ENCODE data around the gene HLA-A. TPM values are rescaled to one million over a fixed set of nuclear protein-coding genes. Genes with fewer than 3 reads are reported as not detected.
A peak's percentile ranks its signal among the peaks of the same experiment; 100 is the strongest.
"Not testable (repeated sequence)": the region's sequence is repeated elsewhere in the genome, so short reads cannot be mapped to it uniquely, and the experiment has no call there.

HLA-A gene
- total RNA-seq (2014; rRNA removed; shearing (Covaris generic)), result 244 and 284 TPM in 2 replicates

DNA sequence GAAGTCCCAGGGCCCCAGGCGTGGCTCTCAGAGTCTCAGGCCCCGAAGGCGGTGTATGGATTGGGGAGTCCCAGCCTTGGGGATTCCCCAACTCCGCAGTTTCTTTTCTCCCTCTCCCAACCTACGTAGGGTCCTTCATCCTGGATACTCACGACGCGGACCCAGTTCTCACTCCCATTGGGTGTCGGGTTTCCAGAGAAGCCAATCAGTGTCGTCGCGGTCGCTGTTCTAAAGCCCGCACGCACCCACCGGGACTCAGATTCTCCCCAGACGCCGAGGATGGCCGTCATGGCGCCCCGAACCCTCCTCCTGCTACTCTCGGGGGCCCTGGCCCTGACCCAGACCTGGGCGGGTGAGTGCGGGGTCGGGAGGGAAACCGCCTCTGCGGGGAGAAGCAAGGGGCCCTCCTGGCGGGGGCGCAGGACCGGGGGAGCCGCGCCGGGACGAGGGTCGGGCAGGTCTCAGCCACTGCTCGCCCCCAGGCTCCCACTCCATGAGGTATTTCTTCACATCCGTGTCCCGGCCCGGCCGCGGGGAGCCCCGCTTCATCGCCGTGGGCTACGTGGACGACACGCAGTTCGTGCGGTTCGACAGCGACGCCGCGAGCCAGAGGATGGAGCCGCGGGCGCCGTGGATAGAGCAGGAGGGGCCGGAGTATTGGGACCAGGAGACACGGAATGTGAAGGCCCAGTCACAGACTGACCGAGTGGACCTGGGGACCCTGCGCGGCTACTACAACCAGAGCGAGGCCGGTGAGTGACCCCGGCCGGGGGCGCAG lies at the start of gene HLA-A:
TSS of gene HLA-A (plus strand) at position 258 of the 778 bp plus-strand sequence. CDS start at position 280, 22 bp downstream.
- DNase-seq (ENCODE audit: low spot score), result peak; percentile 93

DNA sequence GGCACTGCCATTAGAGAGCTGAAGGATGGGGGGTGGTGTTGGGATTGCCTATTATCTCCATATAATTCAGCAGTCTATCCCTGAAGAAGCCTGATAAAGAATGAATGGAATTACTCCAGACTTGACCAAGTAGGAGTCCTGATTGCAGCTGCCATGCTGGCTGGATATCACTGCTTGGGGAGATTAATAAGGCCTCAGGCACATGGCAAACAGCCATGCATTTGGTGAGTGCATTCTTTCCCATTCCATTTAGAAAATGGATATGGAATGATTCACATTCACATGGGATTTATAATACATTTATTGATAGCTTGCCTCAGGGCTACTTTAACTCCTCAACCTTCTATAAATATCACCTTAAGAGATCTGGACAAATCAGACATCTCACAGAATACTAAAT lies 49.6 kb upstream of the HLA-A start:
- DNase-seq (ENCODE audit: low spot score), result no peak

DNA sequence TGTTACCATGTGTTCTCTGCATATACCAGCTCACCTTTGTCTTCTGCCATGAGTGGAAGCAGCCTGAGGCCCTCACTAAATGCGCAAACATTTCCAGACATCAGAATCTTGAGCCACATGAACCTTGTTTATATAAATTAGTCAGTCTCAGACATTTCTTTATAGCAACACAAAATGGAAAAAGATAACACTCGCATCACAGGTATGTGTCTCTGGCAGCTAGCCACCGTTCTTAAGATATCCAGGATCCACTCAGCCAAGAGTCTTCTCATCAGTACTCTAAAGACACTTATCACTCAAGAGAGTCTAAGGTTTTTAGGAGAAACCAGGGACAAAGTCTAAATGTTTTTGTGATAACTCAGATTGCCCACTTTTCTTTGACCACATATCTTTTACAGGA lies 43.1 kb upstream of the HLA-A start:
- no peak for DNase-seq (ENCODE audit: low spot score)

DNA sequence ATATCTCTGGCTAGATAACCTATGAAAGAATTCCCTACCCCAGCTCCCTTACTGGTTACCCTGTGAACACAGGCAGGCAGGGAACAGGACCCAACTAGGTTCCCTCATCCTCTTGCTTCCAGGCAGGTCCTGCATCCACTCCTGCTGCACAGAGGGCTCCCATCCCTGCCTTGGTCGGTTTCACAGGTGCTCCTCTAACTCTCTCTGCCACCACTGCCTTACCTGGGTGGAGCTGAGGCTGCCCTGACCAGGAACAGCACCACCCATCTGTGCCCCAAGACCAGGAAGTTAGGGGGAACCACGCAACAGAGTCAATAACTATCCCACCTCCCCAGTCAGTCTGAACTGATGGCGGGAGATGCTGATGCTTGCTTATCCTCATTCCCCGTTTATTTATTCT lies 37.0 kb upstream of the HLA-A start:
- DNase-seq (ENCODE audit: low spot score), result no peak

DNA sequence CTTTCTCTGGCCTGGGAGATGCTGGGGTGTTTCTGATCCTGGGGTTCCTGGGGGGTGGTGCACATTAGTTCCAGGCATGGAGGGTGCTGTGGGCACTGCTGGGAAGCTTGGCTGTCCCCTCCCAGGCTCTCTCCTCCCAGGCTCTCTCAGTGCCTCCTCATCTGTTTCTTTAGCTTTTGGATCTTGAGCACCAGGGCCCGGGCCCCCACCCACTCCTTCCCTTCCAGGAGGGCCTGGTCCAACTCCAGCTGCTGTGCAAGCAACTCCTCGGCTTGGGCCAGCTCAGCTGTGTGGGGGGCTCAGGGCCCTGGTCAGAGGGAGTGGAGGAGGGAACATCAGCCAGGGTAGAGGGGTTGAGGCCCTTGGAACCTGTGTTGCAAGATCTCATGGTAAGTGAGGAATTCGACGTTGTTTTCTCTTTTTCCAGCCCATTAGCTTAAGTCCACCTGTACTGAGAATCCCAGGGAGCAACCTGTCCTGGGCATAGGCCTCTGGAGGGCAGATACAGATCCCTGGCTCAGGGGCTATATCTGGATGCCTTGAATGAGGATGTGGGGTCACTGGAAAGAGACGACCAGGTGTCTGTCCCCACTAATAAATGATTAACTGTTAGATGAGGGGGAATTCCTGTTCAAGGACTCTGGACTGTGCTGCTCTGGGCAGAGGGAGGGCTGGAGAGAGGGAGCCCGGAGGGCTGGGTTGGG lies 34.5 kb upstream of the HLA-A start:
- DNase-seq (ENCODE audit: low spot score), result no peak

DNA sequence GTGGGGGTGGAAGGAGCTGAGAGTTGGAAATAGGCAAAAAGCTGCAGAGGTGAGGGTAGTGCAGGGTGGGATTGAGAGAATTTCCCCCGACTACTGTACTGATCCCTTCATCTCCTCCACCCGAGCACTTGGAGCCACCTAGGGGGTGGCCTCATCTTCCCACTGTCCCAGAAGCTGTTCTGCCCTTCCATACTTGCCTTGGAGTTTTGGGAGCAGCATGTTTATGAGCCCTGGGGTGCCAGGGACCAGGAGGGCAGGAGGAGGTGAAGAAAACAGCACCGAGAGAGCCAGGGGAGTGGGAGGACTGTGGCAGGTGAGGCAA lies 34.0 kb upstream of the HLA-A start:
- DNase-seq (ENCODE audit: low spot score), result no peak

DNA sequence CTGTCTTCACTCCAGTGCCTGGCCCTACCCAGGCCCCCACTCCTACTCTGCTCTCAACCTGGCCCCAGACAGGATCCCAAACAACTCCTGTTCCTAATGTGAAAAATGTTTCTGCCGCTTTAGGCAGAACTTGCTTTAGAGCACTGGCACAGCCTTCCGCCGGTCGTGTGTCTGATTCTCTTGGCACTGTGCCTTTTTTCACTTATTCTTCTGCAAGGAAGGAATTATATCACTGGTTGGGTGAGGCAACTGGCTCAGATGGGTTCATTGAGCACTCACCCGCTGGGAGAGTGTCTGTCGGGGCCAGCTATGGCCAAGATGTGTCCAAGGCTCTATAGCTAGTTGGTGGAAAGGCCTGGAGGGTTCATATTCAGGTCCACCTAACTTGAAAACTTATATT lies 33.6 kb upstream of the HLA-A start:
- DNase-seq (ENCODE audit: low spot score), result no peak

DNA sequence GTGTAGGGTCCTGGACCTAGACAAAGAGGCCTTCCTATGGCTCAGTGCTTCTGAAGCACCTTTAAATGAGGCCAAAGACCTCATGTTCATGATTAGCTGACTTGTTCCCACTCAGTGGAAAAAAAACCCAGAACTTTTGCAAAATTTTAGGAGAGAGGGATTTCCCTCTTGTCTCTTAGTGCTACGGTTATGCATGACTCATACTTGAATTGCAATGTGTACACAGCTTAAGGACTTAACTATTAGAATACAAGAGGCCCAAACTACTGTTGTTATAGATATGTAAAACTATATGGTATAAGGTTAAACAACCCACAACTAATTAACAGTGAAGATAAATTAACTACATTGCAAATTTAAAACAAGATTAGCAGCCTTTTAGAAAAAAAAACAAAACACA lies 32.3 kb upstream of the HLA-A start:
- DNase-seq (ENCODE audit: low spot score), result peak; percentile 5

DNA sequence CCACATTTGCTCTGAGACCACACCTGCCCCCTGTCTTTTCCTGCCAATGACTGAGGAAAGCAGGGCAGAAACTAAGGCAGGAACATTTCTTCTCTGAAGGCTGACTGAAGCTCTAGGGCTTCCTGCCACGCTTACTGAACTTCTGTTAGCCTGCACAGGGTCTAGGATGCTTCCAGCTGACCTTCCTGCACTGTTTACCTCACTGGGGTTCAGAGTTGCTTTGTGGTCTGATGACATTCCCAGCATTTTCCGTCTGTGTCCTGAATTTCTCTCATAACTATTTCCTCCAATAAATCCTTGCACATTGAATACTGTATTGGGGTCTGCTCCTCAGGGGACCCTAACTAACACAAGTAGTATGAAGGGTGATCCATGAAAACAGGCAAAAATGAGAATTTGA lies 29.5 kb upstream of the HLA-A start:
- DNase-seq (ENCODE audit: low spot score), result no peak

DNA sequence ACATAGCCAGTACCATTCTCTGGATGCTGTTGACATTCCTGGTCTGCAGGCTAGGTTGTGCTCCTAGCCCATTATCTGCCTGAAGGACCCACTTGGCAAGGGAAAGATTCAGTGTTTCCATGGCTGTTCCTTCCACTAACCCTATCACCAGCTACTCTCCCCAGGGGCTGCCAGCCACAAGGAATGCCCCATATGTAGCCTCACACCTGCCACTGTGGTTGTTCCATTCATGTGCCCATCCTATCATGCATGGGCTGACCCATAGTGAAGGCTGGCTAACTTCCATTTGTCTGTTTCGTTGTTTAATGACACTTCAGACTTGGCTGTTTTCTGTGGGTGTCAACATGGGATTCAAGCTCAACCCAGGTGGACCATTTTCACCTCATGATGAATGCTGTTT lies 25.6 kb upstream of the HLA-A start:
- DNase-seq (ENCODE audit: low spot score), result no peak

DNA sequence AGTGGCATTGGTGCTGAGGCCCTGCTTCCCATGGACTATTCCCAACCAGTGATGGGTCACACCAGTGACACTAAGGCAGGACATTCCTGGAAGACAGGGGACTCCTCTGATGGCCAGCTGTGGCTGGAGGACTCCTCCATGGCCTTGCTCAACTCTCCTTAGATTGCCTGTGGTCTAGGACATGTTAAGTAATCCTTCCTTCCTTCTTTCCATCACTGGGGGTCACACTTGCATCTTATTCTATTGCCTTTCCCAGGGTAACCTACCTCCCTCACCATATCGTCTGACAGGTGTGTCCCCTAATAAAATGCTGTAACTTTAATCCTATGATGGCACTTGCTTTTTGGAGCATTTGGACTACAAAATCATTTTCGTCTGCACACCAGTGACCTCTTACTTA lies 24.5 kb upstream of the HLA-A start:
- no peak for DNase-seq (ENCODE audit: low spot score)

DNA sequence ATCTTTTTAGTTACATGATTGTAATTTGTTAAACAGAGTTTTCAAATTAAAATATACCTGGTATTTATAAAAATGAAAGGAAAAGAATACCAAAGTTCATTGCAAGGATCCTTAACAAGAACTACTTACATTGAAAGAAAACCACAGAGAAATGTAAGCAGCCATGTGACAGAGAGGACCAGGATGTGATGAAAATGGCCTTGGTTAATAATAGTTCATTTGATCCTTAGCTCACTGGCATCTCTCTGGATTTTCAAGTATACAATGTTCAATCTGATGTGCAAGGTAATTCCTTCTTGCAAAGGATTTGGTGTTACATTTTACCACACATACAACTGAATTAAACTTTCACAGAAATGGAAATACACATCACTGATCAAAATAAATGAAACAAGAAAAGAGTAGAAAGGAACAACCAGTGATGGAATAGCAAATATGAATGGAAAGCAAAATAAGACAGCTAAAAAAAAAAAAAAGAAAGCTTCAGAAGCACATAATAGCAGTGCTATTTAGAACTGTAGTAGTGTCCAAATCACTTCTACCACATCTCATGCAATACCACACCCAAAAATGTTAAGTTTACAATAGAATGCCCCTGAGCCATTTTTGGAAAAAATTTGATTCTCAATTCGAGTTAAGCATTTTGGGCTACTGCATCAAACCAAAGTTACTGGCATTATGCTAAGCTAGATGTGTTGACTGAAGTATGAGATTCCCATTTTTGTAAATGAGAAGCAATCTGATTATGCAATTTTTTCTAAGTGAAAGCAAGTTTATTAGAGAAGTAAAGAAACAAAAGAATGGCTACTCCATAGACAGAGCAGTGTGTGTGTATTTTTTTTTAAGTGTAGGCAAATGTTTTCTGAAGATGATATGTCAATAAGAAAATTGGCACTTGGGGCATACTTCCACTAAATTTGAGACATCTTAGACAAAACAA lies 22.6 kb upstream of the HLA-A start:
- no peak for DNase-seq (ENCODE audit: low spot score)

DNA sequence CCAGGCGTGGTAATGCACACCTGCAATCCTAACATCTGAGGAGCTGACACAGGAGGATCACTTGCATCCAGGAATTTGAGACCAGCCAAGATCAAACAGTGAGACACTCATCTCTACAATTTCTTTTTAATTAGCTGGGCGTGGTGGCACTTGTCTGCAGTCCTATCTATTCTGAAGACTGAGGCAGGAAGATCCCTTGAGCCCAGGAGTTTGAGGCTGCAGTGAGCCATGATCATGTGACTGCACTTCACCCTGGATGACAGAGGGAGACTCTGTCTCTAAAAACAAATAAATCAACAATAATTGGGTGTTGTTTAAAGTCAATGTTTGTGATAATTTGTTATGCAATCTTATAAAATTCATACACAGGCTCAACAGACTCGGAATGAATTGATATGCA lies 18.0 kb upstream of the HLA-A start:
- no peak for DNase-seq (ENCODE audit: low spot score)

DNA sequence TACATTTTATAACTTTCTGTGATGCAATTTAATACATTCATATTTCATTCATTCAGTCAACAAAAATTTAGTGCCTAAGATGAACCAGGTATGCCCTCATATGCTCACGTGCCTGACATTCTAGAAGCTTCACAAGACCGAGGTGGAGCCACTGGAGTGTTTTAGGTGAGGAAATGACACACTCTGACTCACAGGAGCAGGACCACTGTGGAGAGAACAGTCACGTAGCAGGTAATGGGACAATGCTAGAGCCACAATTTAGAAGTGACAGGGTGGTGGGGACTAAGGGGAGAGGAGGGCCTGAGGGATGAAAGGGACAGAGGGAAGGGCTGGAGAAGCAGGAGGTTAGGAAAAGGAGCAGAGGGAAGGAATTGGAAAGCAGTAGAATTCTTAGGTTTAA lies 17.6 kb upstream of the HLA-A start:
- DNase-seq (ENCODE audit: low spot score), result peak; percentile 18

DNA sequence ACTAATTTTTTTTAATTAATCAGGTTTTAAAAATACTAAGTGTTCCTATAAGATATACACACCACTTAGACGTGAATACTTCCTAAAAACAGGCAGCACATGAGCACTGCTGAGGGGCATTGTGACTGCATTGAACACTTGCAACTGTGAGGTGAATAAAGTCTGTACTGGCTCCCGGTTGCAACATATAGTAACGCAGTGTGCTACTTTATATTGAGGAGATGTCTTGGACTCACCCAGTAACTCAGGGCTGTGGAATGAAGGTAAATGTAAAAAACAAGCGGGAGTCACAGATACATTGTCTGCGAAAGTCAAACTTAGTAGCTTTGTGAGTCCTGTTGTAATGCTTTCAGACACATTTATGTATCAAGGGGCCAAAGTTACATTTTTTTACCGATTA lies 17.0 kb upstream of the HLA-A start:
- no peak for DNase-seq (ENCODE audit: low spot score)

DNA sequence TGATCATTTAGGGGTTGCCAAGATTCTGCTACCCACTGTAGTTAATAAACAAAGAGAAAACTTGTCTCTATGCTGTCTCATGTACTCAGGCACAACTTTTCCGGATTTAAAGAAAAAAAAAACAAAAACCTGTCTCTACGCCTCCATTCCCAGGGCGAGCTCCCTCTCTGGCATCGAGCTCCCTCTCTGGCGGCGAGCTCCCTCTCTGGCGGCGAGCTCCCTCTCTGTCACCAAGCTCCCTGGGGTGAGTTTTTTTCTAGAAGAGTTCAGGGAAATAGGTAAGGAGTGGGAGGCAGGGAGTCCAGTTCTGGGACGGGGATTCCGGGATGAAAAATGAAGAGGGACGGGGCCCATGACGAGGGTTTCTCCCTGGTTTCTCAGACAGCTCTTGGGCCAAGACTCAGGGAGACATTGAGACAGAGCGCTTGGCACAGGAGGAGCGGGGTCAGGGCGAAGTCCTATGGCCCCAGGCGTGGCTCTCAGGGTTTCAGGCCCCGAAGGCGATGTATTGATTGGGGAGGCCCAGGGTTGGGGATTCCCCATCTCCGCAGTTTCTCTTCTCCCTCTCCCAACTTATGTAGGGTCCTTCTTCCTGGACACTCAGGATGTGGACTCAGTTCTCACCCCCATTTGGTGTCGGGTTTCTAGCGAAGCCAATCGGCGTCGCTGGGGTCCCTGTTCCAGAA lies 16.5 kb upstream of the HLA-A start:
- no peak for DNase-seq (ENCODE audit: low spot score)

DNA sequence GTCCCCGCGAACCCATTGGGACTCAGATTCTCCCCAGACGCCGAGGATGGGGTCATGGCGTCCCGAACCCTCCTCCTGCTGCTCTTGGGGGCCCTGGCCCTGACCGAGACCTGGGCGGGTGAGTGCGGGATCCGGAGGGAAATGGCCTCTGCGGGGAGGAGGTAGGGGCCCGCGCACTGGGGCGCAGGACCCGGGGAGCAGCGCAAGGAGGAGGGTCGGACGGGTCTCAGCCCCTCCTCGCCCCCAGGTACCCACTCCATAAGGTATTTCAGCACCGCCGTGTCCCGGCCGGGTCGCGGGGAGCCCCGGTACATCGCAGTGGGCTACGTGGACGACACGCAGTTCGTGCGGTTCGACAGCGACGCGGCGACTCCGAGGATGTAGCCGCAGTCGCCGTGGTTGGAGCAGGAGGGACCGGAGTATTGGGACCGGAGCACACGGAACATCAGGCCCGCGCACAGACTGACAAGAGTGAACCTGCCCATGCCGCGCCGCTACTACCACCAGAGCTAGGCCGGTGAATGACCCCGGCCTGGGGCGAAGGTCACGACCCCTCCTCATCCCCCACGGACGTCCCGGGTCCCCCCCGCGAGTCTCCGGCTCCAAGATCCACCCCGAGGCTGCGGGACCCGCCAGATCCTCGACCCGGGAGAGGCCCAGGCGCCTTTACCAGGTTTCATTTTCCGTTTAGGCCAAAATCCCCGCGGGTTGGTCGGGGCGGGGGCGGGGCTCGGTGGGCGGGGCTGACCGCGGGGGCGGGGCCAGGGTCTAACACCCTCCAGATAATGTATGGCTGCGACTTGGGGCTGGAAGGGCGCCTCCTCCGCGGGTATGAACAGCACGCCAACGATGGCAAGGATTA lies 15.7 kb upstream of the HLA-A start:
- no peak for DNase-seq (ENCODE audit: low spot score)

DNA sequence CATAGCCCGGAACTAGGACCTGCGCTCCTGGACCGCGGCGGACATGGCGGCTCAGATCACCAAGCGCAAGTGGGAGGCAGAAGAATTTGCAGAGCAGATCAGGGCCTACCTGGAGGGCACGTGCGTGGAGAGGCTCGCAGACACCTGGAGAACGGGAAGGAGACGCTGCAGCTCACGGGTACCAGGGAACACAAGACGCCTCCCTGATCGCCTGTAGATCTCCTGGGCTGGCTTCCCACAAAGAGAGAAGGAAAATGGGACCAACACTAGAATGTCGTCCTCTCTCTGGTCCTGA lies 15.1 kb upstream of the HLA-A start:
- DNase-seq (ENCODE audit: low spot score), result no peak

DNA sequence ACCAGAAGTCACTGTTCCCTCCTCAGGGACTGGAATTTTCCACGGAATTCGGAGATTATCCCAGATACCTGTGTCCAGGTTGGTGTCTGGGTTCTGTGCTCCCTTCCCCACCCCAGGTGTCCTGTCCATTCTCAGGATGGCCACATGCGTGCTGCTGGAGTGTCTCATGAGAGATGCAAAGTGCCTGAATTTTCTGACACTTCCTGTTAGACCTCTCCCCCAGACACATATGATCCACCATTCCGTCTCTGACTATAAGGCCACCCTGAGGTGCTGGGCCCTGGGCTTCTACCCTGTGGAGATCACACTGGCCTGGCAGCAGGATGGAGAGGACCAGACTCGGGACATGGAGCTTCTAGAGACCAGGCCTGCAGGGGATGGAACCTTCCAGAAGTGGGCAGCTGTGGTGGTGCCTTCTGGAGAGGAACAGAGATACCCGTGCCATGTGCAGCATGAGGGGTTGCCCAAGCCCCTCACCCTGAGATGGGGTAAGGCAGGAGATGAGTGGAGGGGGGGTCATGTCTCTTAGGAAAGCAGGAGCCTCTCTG lies 14.4 kb upstream of the HLA-A start:
- no peak for DNase-seq (ENCODE audit: low spot score)

DNA sequence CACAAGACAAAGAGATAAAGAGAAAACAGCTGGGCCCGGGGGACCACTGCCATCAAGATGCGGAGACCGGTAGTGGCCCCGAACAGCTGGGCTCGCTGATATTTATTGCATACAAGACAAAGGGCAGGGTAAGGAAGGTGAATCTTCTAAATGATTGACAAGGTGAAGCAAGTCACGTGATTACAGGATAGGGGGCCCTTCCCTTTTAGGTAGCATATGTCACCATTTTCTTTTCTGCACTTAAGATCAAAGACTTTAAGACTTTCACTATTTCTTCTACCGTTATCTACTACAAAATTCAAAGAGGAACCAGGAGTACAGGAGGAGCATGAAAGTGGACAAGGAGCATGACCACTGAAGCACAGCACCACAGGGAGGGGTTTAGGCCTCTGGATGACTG lies 12.3 kb upstream of the HLA-A start:
- not testable (repeated sequence) for DNase-seq (ENCODE audit: low spot score)

DNA sequence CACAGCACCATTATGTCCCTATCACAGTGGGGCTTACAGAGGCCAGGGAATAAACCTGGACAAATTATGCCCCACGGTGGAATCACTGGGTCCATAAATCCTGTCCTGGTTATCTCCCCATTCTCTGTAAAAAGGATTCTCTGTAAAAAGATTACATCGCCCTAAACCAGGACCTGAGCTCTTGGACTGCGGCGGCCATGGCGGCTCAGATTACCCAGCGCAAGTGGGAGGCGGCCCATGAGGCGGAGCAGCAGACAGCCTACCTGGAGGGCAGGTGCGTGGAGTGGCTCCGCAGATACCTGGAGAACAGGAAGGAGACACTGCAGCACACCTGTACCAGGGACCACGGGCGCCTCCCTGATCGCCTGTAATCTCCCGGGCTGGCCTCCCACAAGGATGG lies 8.4 kb upstream of the HLA-A start:
- no peak for DNase-seq (ENCODE audit: low spot score)
